OCI-LY7 (cell line): ENCODE measurements around the gene LTBP2. TPM values are rescaled to one million over a fixed set of nuclear protein-coding genes. Genes with fewer than 3 reads are reported as not detected.

Experiments
- BruUV-seq: library from RNA; stranded (reverse); fragments of 400-500 nt; replicated peaks from 2 replicates; lab custom pipeline; 2021; lab: Mats Ljungman, UMichigan
- CTCF ChIA-PET: fragments of 300-600 bp; sonication (Branson Sonifier 250); formaldehyde crosslinking; loops from one replicate; lab custom pipeline; 2022; ENCODE audit warnings: antibody characterized with exemption; ENCODE audit not compliant: unreplicated experiment; lab: Charles Lee
- POLR2A ChIA-PET: fragments of 300-600 bp; sonication (Branson Sonifier 250); formaldehyde crosslinking; loops from one replicate; lab custom pipeline; 2022; ENCODE audit warnings: antibody characterized with exemption; lab: Charles Lee
- DNase-seq: peaks from one replicate; pipeline ENCODE4 v3.0.0-alpha.2; 2015; ENCODE audit warnings: low spot score
- H2AFZ ChIP-seq: fragments of 200-600 bp; sonication (generic), shearing (Covaris generic); 2 replicates; pipeline ENCODE4 v1.6.1; 2014; ENCODE audit warnings: mild to moderate bottlenecking, antibody characterized with exemption, low read length, moderate library complexity
- H3K27ac ChIP-seq: fragments of 200-600 bp; sonication (generic); 2 replicates; pipeline ENCODE4 v1.5.1; 2014; ENCODE audit warnings: mixed run types, low read depth, mild to moderate bottlenecking, moderate library complexity, low read length, inconsistent platforms; ENCODE audit not compliant: poor library complexity, severe bottlenecking
- H3K36me3 ChIP-seq: fragments of 200-600 bp; sonication (generic); 2 replicates; pipeline ENCODE4 v1.6.1; 2014; ENCODE audit warnings: mild to moderate bottlenecking, antibody characterized with exemption, low read length, moderate library complexity, mixed read lengths; ENCODE audit not compliant: insufficient read depth
- H3K4me1 ChIP-seq: fragments of 200-600 bp; sonication (generic); 2 replicates; pipeline ENCODE4 v1.5.1; 2014; ENCODE audit warnings: mild to moderate bottlenecking, low read length; ENCODE audit not compliant: insufficient read depth, poor library complexity, severe bottlenecking
- H3K4me2 ChIP-seq: fragments of 200-600 bp; sonication (generic); 2 replicates; pipeline ENCODE4 v1.6.1; 2014; ENCODE audit warnings: mild to moderate bottlenecking, low read length
- H3K4me3 ChIP-seq: fragments of 200-600 bp; sonication (generic); 2 replicates; pipeline ENCODE4 v1.5.1; 2014; ENCODE audit warnings: mild to moderate bottlenecking, low read depth, low read length; ENCODE audit not compliant: poor library complexity, severe bottlenecking
- H3K79me2 ChIP-seq: fragments of 200-600 bp; sonication (generic); 2 replicates; pipeline ENCODE4 v1.6.1; 2016; ENCODE audit warnings: low read depth, mild to moderate bottlenecking, low read length, moderate library complexity, mixed read lengths; ENCODE audit not compliant: insufficient read depth
- H3K9me2 ChIP-seq: fragments of 200-600 bp; sonication (generic); 2 replicates; pipeline ENCODE4 v1.6.1; 2016; ENCODE audit warnings: mild to moderate bottlenecking, low read length, mixed read lengths; ENCODE audit not compliant: insufficient read depth
- H3K9me3 ChIP-seq: fragments of 200-600 bp; sonication (generic); 2 replicates; pipeline ENCODE4 v1.6.1; 2014; ENCODE audit warnings: mild to moderate bottlenecking, mixed run types, low read length, mixed read lengths
- H4K20me1 ChIP-seq: fragments of 200-600 bp; sonication (generic); 2 replicates; pipeline ENCODE4 v1.6.1; 2014; ENCODE audit warnings: mild to moderate bottlenecking, antibody characterized with exemption, low read length, moderate library complexity, mixed read lengths; ENCODE audit not compliant: insufficient read depth
- EZH2phosphoT487 ChIP-seq: fragments of 200-600 bp; sonication (generic); IDR thresholded peaks from 2 replicates; pipeline ENCODE4 v1.6.1; 2018; ENCODE audit warnings: low read depth, borderline replicate concordance, mild to moderate bottlenecking, mixed run types, antibody characterized with exemption, low read length, moderate library complexity, mixed read lengths
- intact Hi-C: fragments of 100-400 bp; cut with micrococcal nuclease; formaldehyde crosslinking; loops from one replicate; pipeline ENCODE4 v1.10.0; 2022; ENCODE audit not compliant: unreplicated experiment
- total RNA-seq, 2 experiments: library from RNA; depleted of rRNA in 1 of 2; stranded (reverse); fragments of >200 nt in 1 of 2; shearing (Covaris generic) in 1 of 2; gene quantifications; 2 replicates each; pipeline ENCODE4 v1.2.3, GENCODE V29; 2014 to 2022
- TF ChIP-seq, protein P1 (sequence below): fragments of 200-600 bp; sonication (generic); conservative IDR thresholded peaks from 2 replicates; pipeline ENCODE4 v1.5.1; 2014; ENCODE audit warnings: mild to moderate bottlenecking, antibody characterized with exemption, low read length, moderate library complexity, mixed read lengths

The LTBP2 gene
- total RNA-seq, 2 experiments from 2014 or later, result 0.15 to 0.25 TPM

DNA sequence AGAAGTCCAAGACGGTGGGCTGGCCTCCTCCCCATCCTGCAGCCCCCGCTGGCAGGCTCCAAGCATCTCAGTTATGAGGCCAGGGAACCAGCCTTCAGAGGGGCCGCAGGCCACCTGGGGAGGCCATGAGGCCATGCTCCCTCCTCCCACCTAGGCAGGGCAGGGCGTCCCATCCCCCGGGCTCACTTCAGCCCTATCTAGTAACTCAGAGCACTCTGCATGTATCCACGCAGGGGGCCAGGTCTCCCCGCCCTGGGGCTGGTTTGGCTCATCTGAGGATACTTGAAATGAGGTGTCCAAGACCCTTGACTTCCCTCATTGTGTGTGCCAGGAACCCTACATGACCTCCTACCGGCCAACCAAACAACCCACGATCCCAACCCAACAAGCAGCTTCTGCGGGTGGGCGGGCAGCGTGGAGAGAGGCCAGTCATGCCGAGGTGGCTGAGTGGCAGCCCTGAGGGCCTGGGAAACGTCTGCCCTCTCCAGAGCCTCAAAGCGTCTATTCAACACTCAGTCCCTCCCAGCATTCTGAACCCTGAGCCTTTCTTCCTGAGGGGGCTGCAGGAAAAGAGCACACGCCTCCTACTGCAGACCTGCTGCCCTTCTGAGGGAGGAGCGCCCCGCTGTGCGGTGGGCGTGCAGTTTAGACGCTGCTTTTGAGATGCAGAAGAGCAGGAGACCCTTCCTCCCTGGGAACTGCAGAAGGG lies 101.7 kb downstream of the LTBP2 start:
- no peaks in the 10 kb centered on the region for H4K20me1 ChIP-seq
- no peaks in the 10 kb centered on the region for H3K9me2 ChIP-seq
- no peak overlapping the region for H2AFZ ChIP-seq
- no peak overlapping the region for H3K27ac ChIP-seq
- BruUV-seq, result no TSS peak
- no peaks in the 10 kb centered on the region for H3K9me3 ChIP-seq
- no peak overlapping the region for H3K4me2 ChIP-seq
- H3K4me3 ChIP-seq, result no peak overlapping the region
- TF ChIP-seq EZH2phosphoT487, result no peak
- TF ChIP-seq, protein P1, sequence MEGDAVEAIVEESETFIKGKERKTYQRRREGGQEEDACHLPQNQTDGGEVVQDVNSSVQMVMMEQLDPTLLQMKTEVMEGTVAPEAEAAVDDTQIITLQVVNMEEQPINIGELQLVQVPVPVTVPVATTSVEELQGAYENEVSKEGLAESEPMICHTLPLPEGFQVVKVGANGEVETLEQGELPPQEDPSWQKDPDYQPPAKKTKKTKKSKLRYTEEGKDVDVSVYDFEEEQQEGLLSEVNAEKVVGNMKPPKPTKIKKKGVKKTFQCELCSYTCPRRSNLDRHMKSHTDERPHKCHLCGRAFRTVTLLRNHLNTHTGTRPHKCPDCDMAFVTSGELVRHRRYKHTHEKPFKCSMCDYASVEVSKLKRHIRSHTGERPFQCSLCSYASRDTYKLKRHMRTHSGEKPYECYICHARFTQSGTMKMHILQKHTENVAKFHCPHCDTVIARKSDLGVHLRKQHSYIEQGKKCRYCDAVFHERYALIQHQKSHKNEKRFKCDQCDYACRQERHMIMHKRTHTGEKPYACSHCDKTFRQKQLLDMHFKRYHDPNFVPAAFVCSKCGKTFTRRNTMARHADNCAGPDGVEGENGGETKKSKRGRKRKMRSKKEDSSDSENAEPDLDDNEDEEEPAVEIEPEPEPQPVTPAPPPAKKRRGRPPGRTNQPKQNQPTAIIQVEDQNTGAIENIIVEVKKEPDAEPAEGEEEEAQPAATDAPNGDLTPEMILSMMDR, result no peak
- H3K4me1 ChIP-seq, result peaks cover 9% of the 10 kb centered on the region
- no peak for DNase-seq
- H3K79me2 ChIP-seq, result no peaks in the 10 kb centered on the region
- H3K36me3 ChIP-seq, result no peaks in the 10 kb centered on the region
- ChIA-PET POLR2A (no interaction called here), CTCF (no interaction called here)
- intact Hi-C loops, result no loop called here

DNA sequence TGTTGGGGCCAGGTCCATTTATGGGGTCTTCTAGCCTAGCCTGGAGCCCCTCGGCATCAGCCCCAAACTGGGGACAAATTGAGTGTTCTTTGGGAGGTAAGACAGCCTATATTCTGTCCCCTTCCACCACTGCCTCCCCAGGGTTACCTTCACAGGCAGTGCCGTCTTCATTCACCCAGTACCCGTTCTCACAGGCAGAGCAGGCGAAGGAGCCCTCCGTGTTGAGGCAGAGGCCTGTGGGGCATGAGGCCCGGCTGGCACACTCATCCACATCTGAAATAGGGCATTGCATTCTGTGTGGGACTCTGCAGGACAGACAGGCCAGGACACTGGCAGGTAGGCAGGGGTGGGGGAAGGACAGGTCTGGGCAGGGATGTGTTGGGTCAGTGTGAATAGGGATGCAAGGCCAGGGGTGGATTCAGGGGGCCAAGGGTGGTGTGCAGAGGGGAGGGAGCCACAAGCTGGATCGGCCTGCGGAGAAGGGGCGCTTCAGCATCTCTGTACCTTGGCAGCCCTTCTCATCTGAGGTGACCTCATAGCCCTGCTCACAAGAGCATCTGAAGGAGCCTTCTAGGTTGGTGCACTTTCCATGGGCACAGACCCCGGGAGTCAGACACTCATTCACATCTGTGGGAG lies 102.3 kb downstream of the LTBP2 start:
- DNase-seq, result no peak
- POLR2A ChIA-PET, result no interaction called here
- no TSS peak for BruUV-seq
- TF ChIP-seq, protein P1, result no peak
- H3K9me2 ChIP-seq, result no peaks in the 10 kb centered on the region
- H2AFZ ChIP-seq, result no peak overlapping the region
- no peaks in the 10 kb centered on the region for H3K36me3 ChIP-seq
- H4K20me1 ChIP-seq, result no peaks in the 10 kb centered on the region
- CTCF ChIA-PET, result no interaction called here
- H3K4me3 ChIP-seq, result no peak overlapping the region
- H3K9me3 ChIP-seq, result no peaks in the 10 kb centered on the region
- H3K4me2 ChIP-seq, result no peak overlapping the region
- H3K4me1 ChIP-seq, result peaks cover 9% of the 10 kb centered on the region
- H3K27ac ChIP-seq, result no peak overlapping the region
- no peaks in the 10 kb centered on the region for H3K79me2 ChIP-seq
- intact Hi-C loops, result no loop called here

DNA sequence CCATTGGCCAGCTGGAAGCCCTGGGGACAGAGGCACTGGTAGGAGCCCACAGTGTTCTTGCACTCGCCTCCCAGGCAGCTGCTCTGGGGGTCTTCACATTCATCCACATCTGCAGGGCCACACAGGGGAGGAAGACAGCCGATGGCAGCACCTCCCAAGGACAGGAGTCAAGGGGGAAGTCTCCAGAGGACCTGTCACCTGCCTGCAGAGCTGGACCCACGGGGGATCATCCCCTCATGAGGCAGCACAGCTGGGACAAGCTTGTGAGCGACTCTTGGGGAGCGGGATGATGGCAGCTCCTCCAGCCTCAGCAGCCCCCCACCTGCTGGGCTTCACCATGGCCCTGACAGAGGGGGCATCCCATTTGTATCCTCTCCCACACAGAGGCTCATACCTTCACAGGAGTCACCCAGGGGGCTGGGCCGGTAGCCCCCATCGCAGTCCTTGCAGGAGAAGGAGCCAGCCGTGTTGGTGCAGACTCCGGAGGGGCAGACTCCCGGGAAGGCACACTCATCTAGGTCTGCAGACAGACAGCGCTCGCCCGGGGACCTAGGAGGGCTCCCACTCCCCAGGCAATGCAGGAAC lies 103.1 kb downstream of the LTBP2 start:
- ChIA-PET CTCF (no interaction called here), POLR2A (no interaction called here)
- TF ChIP-seq EZH2phosphoT487, result no peak
- TF ChIP-seq, protein P1, result no peak
- H2AFZ ChIP-seq, result no peak overlapping the region
- no peaks in the 10 kb centered on the region for H3K9me3 ChIP-seq
- BruUV-seq, result no TSS peak
- intact Hi-C loops, result no loop called here
- no peak for DNase-seq
- no peak overlapping the region for H3K4me2 ChIP-seq
- H3K27ac ChIP-seq, result no peak overlapping the region
- H3K4me1 ChIP-seq, result peaks cover 9% of the 10 kb centered on the region
- H3K79me2 ChIP-seq, result no peaks in the 10 kb centered on the region
- H3K4me3 ChIP-seq, result no peak overlapping the region
- no peaks in the 10 kb centered on the region for H4K20me1 ChIP-seq
- H3K36me3 ChIP-seq, result no peaks in the 10 kb centered on the region
- no peaks in the 10 kb centered on the region for H3K9me2 ChIP-seq
